22Rv1 (cell line): ENCODE results near the gene CAPN7.

ENCODE experiments used
- CTCF ChIP-seq: fragments of 450-650 bp; IDR thresholded peaks from 2 replicates; pipeline ENCODE4 v1.5.1; 2017; ENCODE audit warnings: mild to moderate bottlenecking
- ZFX ChIP-seq: fragments of 450-650 bp; IDR thresholded peaks from 2 replicates; pipeline ENCODE4 v1.6.1; 2017; ENCODE audit warnings: antibody characterized with exemption, borderline replicate concordance

- TF ChIP-seq CTCF, result no peak
- no peak for TF ChIP-seq ZFX
Measured at GRCh38 chr3:15217841-15218267, 11.8 kb downstream of the CAPN7 start.
